COLO668 (cell line): ENCODE data around the gene RGS9.

Experiments
- DNase-seq: peaks from one replicate; lab custom pipeline; 2025; ENCODE audit not compliant: unreplicated experiment; lab: John Stamatoyannopoulos, UW

The RGS9 gene

GRCh38 chr17:65254166-65254565 is 117.0 kb downstream of the RGS9 start:
- DNase-seq = no peak

- DNase-seq = no peak
Measured at GRCh38 chr17:65259281-65259680, 122.1 kb downstream of the RGS9 start.

GRCh38 chr17:65259696-65260485 is 122.7 kb downstream of the RGS9 start:
- DNase-seq = no peak

GRCh38 chr17:65260626-65261025 is 123.5 kb downstream of the RGS9 start:
- no peak for DNase-seq

- DNase-seq = no peak
Measured at GRCh38 chr17:65261152-65261551, 124.0 kb downstream of the RGS9 start.

- no peak for DNase-seq
Measured at GRCh38 chr17:65261682-65262636, 124.8 kb downstream of the RGS9 start.

GRCh38 chr17:65265276-65265675 is 128.1 kb downstream of the RGS9 start:
- DNase-seq = no peak

- no peak for DNase-seq
Measured at GRCh38 chr17:65268832-65269231, 131.7 kb downstream of the RGS9 start.

GRCh38 chr17:65270499-65271253 is 133.5 kb downstream of the RGS9 start:
- DNase-seq = no peak

- no peak for DNase-seq
Measured at GRCh38 chr17:65271296-65271695, 134.1 kb downstream of the RGS9 start.
